Astrocyte of the spinal cord (primary cell): ENCODE results near the gene ATP6V1G1.
"Not testable (repeated sequence)": the region's sequence is repeated elsewhere in the genome, so short reads cannot be mapped to it uniquely, and the experiment has no call there.

ENCODE experiments used
- DNase-seq: peaks from one replicate; pipeline ENCODE4 v3.0.0; 2011; ENCODE audit warnings: low read depth, low spot score
- H3K4me3 ChIP-seq: 2 replicates; pipeline ENCODE4 v1.5.1; 2011; ENCODE audit warnings: low read depth, mild to moderate bottlenecking, low read length, moderate library complexity
- in situ Hi-C: cut with HindIII; loops from 2 replicates; pipeline ENCODE4 v1.10.0; 2017; ENCODE audit warnings: low sequenced_read_pairs
- TF ChIP-seq, protein P1 (sequence below): IDR thresholded peaks from 2 replicates; pipeline ENCODE4 v1.5.1; 2012; ENCODE audit warnings: low read depth, mild to moderate bottlenecking, low read length, inconsistent platforms

Gene ATP6V1G1

DNA sequence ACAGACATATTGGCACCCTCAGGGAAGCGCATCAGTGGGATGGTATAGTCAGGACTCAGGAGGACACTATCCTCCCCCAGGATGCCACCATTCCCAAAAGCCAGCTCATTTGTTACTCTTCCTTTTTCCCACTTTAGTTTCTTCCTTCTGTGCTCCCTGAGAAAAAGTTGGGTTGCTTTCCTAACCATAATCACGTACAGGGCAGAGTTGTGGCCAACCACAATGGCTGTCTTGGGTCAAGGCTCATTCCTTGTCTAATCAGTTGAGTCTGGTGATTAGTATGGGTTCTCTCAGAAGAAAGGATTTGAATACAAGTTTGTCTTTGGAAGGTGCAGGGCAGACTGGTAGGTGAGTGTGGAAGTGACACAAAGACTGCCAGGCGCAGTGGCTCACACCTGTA lies 26.6 kb upstream of the ATP6V1G1 start:
- DNase-seq = peak; percentile 6
- no peak overlapping the region for H3K4me3 ChIP-seq
- TF ChIP-seq, protein P1, sequence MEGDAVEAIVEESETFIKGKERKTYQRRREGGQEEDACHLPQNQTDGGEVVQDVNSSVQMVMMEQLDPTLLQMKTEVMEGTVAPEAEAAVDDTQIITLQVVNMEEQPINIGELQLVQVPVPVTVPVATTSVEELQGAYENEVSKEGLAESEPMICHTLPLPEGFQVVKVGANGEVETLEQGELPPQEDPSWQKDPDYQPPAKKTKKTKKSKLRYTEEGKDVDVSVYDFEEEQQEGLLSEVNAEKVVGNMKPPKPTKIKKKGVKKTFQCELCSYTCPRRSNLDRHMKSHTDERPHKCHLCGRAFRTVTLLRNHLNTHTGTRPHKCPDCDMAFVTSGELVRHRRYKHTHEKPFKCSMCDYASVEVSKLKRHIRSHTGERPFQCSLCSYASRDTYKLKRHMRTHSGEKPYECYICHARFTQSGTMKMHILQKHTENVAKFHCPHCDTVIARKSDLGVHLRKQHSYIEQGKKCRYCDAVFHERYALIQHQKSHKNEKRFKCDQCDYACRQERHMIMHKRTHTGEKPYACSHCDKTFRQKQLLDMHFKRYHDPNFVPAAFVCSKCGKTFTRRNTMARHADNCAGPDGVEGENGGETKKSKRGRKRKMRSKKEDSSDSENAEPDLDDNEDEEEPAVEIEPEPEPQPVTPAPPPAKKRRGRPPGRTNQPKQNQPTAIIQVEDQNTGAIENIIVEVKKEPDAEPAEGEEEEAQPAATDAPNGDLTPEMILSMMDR = no peak
- in situ Hi-C loops = no loop called here

DNA sequence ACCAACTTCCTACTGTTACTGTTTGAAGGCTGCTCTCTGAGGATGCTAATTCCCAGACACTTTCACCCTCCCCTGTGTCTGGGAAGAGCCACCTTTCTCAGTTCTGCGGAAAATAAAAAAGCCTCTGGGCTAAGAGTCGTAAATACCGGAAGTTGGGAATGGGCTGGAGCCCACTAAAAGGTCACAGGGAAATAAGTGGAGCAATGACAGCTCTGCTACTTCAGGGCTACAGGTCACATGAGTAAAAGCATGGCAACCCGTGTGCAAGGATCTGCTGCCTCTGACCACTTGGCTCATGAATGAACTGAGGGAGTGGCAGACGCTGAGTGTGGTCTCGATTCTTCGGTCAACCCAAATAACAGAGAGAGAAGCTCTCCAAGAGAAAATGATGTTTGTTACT lies 25.8 kb upstream of the ATP6V1G1 start:
- TF ChIP-seq, protein P1 = no peak
- no peak for DNase-seq
- in situ Hi-C loops = no loop called here
- H3K4me3 ChIP-seq = no peak overlapping the region

DNA sequence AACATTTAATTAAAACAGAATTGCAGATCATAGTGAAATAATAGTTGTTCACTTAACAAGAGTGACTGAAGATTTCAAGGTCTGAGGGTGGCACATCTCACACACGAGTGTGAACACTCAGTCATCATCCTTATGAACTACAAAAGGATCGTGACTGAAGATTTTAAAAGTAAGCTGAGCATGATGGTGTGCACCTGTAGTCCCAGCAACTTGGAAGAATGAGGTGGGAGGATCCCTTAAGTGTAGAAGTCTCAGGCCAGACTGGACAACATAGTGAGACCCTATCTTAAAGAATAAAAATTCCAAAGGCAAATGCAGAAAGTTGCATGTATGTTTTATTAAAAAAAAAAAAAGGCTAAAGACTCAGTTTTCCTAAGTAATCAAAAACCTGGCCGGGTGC lies 22.4 kb upstream of the ATP6V1G1 start:
- in situ Hi-C loops = no loop called here
- no peak overlapping the region for H3K4me3 ChIP-seq
- no peak for DNase-seq
- TF ChIP-seq, protein P1 = no peak

DNA sequence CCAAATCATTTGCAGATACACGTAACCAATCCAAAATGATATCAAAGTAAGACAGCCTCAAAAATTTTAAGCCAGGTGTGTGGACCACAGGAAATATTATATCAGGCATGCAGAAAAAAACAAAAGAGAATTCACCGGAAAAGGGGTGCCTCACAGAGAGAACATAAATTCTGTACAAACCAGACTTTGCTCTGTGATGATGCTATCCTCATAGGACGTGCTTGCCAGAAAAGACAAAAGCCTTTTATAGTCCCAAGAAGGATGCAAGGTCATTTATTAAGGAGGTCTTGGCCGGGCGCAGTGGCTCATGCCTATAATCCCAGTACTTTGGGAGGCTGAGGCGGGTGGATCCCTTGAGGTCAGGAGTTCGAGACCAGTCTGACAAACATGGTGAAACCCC lies 16.8 kb upstream of the ATP6V1G1 start:
- H3K4me3 ChIP-seq = no peak overlapping the region
- TF ChIP-seq, protein P1 = no peak
- in situ Hi-C loops = no loop called here
- DNase-seq = no peak

DNA sequence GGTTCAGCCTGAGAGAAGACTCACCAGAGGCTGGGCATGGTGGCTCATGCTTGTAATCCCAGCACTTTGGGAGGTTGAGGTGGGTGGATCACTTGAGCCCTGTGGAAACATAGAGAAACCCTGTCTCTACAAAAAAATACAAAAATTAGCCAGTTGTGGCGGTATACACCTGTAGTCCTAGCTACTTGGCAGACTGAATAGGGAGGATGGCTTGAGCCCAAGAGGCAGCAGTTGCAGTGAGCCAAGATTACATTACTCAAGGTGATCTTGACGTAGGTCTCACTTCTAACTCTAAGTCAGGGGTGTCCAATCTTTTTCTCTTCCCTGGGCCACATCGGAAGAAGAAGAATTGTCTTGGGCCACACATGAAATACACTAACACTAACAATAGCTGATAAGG lies 16.2 kb upstream of the ATP6V1G1 start:
- TF ChIP-seq, protein P1 = no peak
- in situ Hi-C loops = no loop called here
- DNase-seq = no peak
- no peak overlapping the region for H3K4me3 ChIP-seq

DNA sequence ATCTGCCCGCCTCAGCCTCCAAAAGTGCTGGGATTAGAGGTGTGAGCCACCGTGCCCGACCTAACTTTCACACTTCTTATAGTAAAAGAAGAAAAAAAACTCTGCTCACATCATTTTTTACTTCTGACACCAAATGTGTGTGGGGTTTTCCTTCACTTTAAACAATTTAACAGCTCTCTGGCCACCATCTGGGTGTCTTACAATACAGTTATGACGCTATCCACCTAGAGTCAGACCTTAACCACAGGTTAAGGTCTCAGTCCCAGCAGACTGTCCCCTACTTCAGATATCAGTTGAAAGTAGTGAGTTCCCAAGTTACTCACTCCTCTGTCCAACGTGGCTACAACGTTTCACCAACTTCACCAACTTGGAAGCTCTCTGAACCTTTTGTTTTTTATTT lies 15.4 kb upstream of the ATP6V1G1 start:
- in situ Hi-C loops = no loop called here
- TF ChIP-seq, protein P1 = no peak
- H3K4me3 ChIP-seq = no peak overlapping the region
- no peak for DNase-seq

DNA sequence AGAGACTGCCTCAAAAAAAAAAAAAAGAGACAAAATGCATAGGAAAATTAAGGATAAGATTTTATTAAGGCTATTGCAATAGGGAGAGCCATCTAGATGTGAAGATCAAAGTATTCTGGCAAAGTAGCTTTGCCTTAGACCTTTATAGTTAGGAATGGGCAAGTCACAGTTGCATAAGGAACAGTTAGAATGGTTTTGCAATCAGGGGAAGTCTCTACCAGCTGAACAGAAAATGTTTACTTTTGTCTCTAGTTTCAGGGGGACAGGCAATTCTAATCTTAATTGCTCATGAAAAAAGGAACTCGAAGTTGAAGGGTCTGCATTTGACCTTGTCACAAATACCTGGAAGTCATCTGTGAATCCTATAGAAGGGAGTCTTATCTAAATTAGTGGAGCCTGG lies 13.1 kb upstream of the ATP6V1G1 start:
- in situ Hi-C loops = no loop called here
- DNase-seq = no peak
- no peak overlapping the region for H3K4me3 ChIP-seq
- TF ChIP-seq, protein P1 = no peak

DNA sequence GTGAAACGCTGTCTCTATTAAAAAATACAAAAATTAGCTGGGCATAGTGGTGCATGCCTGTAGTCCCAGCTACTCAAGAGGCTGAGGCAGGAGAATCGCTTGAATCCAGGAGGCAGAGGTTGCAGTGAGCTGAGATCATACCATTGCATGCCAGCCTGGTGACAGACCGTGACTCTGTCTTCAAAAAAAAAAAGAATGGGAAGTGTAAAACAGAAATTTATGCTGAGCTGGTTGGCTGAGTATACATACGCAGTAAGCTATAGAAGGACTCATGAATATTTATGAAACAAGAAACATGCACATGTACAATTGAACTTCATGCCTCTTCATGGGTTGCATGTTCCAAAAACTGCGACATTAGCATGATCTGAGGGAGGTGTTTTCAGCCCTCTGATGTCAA lies 10.8 kb upstream of the ATP6V1G1 start:
- DNase-seq, H3K4me3 ChIP-seq, in situ Hi-C loops: not testable (repeated sequence)

DNA sequence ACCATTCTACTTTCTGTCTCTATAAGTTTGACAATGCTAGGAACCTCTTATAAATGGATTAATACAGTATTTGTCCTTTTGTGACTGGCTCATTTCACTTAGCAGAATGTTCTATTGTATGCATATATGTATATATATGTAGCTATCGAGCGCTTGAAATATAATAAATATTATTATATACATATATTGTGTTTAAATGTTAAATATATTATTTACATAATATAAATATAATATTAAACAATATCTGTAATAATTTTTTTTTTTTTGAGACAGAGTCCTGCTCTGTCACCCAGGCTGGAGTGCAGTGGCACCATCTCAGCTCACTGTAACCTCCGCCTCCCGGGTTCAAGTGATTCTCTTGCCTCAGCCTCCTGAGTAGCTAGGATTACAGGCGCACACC lies 9.4 kb upstream of the ATP6V1G1 start:
- in situ Hi-C loops, DNase-seq, H3K4me3 ChIP-seq: not testable (repeated sequence)
